ENCODE results near the gene MAGEC1. TPM values are rescaled to one million over a fixed set of nuclear protein-coding genes. Genes with fewer than 3 reads are reported as not detected.

Gene MAGEC1
- total RNA-seq, 2 donors from 2014 or later = not detected

- no peaks in the 10 kb centered on the region for H3K4me1 ChIP-seq
- no peaks in the 10 kb centered on the region for H3K27me3 ChIP-seq
- WGBS, 2 donors = 35 to 42% methylated on average over 3 of the region's 3 CpGs
- intact Hi-C loops (cut with DNase I) = no loop called here
- H3K4me3 ChIP-seq = no peak overlapping the region
- no peak for ATAC-seq
- no peak overlapping the region for H3K27ac ChIP-seq
- H3K9me3 ChIP-seq = no peaks in the 10 kb centered on the region
- no peaks in the 10 kb centered on the region for H3K36me3 ChIP-seq (replicated peaks in 1 of 2; ENCODE audit: insufficient read depth in 1 of 2, low read depth in 2 of 2)
- no peak for TF ChIP-seq POLR2A (IDR thresholded peaks at IDR 0.05)
- TF ChIP-seq CTCF (IDR thresholded peaks at IDR 0.05) = no peak
- DNase-seq = no peak
These were observed 24.7 kb downstream of the MAGEC1 start for GRCh38 chrX:141928432-141928831.

GRCh38 chrX:141934059-141934641, 30.5 kb downstream of the MAGEC1 start:
- Histone ChIP-seq H3K9me3 (no peaks in the 10 kb centered on the region), H3K27me3 (no peaks in the 10 kb centered on the region), H3K36me3 (replicated peaks in 1 of 2; ENCODE audit: insufficient read depth in 1 of 2, low read depth in 2 of 2) (no peaks in the 10 kb centered on the region), H3K27ac (no peak overlapping the region), H3K4me1 (no peaks in the 10 kb centered on the region), H3K4me3 (no peak overlapping the region)
- no peak for ATAC-seq
- TF ChIP-seq POLR2A (IDR thresholded peaks at IDR 0.05) (no peak), CTCF (IDR thresholded peaks at IDR 0.05) (no peak)
- intact Hi-C loops (cut with DNase I) = no loop called here
- WGBS, 2 donors = 42 to 57% methylated on average over 2 of the region's 2 CpGs
- no peak for DNase-seq

GRCh38 chrX:141935645-141936044, 32.0 kb downstream of the MAGEC1 start:
- ATAC-seq (no peak), DNase-seq (no peak)
- intact Hi-C loops (cut with DNase I) = no loop called here
- WGBS, 2 donors = 10 to 33% methylated on average over 2 of the region's 2 CpGs
- no peaks in the 10 kb centered on the region for H3K36me3 ChIP-seq (replicated peaks in 1 of 2; ENCODE audit: insufficient read depth in 1 of 2, low read depth in 2 of 2)
- no peaks in the 10 kb centered on the region for H3K27me3 ChIP-seq
- no peak overlapping the region for H3K4me3 ChIP-seq
- no peak overlapping the region for H3K27ac ChIP-seq
- no peaks in the 10 kb centered on the region for H3K4me1 ChIP-seq
- no peak for TF ChIP-seq POLR2A (IDR thresholded peaks at IDR 0.05)
- no peak for TF ChIP-seq CTCF (IDR thresholded peaks at IDR 0.05)
- H3K9me3 ChIP-seq = no peaks in the 10 kb centered on the region

- no peak overlapping the region for H3K27ac ChIP-seq
- no peaks in the 10 kb centered on the region for H3K36me3 ChIP-seq (replicated peaks in 1 of 2; ENCODE audit: insufficient read depth in 1 of 2, low read depth in 2 of 2)
- ATAC-seq = no peak
- H3K9me3 ChIP-seq = no peaks in the 10 kb centered on the region
- intact Hi-C loops (cut with DNase I) = no loop called here
- no peaks in the 10 kb centered on the region for H3K27me3 ChIP-seq
- no peak overlapping the region for H3K4me3 ChIP-seq
- H3K4me1 ChIP-seq = no peaks in the 10 kb centered on the region
- 57 to 80% methylated on average over 1 of the region's 1 CpG for WGBS, 2 donors
- no peak for DNase-seq
- TF ChIP-seq CTCF (IDR thresholded peaks at IDR 0.05) = peak in 2 of 7 experiments; percentile 20 to 44
- no peak for TF ChIP-seq POLR2A (IDR thresholded peaks at IDR 0.05)
These were observed 32.4 kb downstream of the MAGEC1 start for GRCh38 chrX:141936080-141936479.

- 62 to 79% methylated on average over 2 of the region's 2 CpGs for WGBS, 2 donors
- intact Hi-C loops (cut with DNase I) = no loop called here
- TF ChIP-seq POLR2A (IDR thresholded peaks at IDR 0.05) = no peak
- TF ChIP-seq CTCF (IDR thresholded peaks at IDR 0.05) = no peak
- ATAC-seq = no peak
- Histone ChIP-seq H3K4me3 (no peak overlapping the region), H3K36me3 (replicated peaks in 1 of 2; ENCODE audit: insufficient read depth in 1 of 2, low read depth in 2 of 2) (no peaks in the 10 kb centered on the region), H3K27ac (no peak overlapping the region), H3K27me3 (no peaks in the 10 kb centered on the region), H3K4me1 (no peaks in the 10 kb centered on the region), H3K9me3 (no peaks in the 10 kb centered on the region)
- DNase-seq = no peak
These were observed 37.5 kb downstream of the MAGEC1 start for GRCh38 chrX:141941234-141941633.

Data from body of pancreas (tissue), 4 donors.